ENCODE results near the gene DHX35. TPM values are rescaled to one million over a fixed set of nuclear protein-coding genes. Genes with fewer than 3 reads are reported as not detected.

Gene DHX35
- total and polyA plus RNA-seq, 4 donors = 4.8 to 15.5 (median 11.3) TPM

DNA sequence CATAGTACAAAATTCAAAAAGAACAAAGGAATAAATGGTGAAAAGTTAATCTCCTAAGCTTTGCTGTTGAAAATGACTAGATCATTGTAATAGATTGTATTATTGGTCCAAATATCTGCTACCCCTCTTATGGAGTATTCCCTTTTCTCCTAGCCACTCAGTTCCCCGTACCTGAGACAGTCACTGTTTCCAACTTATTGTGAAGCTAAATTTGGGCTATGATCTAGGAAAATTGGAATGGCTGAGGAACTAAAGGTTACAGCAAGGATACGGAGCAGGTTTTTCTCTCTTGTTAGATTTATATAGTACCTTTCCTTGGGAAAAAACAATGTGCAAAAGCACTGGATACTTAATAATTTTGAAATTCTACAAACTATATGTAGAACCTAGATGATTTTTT lies 17.3 kb downstream of the DHX35 start:
- no peaks in the 10 kb centered on the region for H3K4me1 ChIP-seq (ENCODE audit: control insufficient read depth in 1 of 2, insufficient read depth in 2 of 2, low read length in 2 of 2)

DNA sequence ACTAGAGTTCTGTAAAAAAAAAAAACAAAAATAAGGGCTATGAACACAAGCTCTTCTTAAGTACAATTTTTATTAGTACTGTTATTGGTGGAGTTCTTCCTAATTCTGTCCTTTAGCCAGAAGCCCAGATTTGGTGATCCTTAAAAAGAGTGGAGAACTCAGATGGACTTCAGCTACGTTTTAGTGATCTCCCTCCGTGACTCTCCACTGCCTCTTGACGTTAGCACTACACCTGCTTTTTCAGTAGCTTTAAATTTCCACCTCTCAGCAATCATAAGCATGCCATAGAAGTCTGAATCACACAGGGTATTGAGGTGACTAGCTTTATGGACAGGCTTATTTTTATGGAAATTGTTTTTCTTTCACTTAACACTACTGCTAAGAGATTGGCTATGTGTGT lies 17.7 kb downstream of the DHX35 start:
- no peaks in the 10 kb centered on the region for H3K27me3 ChIP-seq (ENCODE audit: control insufficient read depth in 1 of 2, insufficient read depth in 2 of 2, low read length in 1 of 2)
- H3K4me3 ChIP-seq (ENCODE audit: low read length in 2 of 2) = no peak overlapping the region
- H3K4me1 ChIP-seq (ENCODE audit: control insufficient read depth in 1 of 2, insufficient read depth in 2 of 2, low read length in 2 of 2) = no peaks in the 10 kb centered on the region
- 85 to 86% methylated on average over 3 of the region's 3 CpGs for WGBS, 2 donors
- H3K9me3 ChIP-seq (ENCODE audit: control insufficient read depth, low read length) = no peaks in the 10 kb centered on the region
- no peak for ATAC-seq (ENCODE audit: low FRiP score)
- DNase-seq = no peak
- intact Hi-C loops (cut with DNase I) = loop anchor here in 1 of 2 donors (10.0 kb wide), 1 partner anchor 55 kb away; no protein-coding TSS in a partner anchor
- peak overlapping the region in 1 of 2 donors; percentile 63 for H3K27ac ChIP-seq (ENCODE audit: low read depth in 1 of 2, low read length in 2 of 2)
- H3K36me3 ChIP-seq (ENCODE audit: control insufficient read depth in 1 of 2, insufficient read depth in 2 of 2, low read length in 1 of 2) = no peaks in the 10 kb centered on the region

More for the DNA sequence above, 17.3 kb downstream of the DHX35 start:
- H3K4me3 ChIP-seq (ENCODE audit: low read length in 2 of 2) = no peak overlapping the region
- no peaks in the 10 kb centered on the region for H3K27me3 ChIP-seq (ENCODE audit: control insufficient read depth in 1 of 2, insufficient read depth in 2 of 2, low read length in 1 of 2)
- no peaks in the 10 kb centered on the region for H3K36me3 ChIP-seq (ENCODE audit: control insufficient read depth in 1 of 2, insufficient read depth in 2 of 2, low read length in 1 of 2)
- H3K27ac ChIP-seq (ENCODE audit: low read depth in 1 of 2, low read length in 2 of 2) = no peak overlapping the region
- DNase-seq = no peak
- intact Hi-C loops (cut with DNase I) = no loop called here
- H3K9me3 ChIP-seq (ENCODE audit: control insufficient read depth, low read length) = no peaks in the 10 kb centered on the region
- no peak for ATAC-seq (ENCODE audit: low FRiP score)
- 44 to 63% methylated on average over 2 of the region's 2 CpGs for WGBS, 2 donors

DNA sequence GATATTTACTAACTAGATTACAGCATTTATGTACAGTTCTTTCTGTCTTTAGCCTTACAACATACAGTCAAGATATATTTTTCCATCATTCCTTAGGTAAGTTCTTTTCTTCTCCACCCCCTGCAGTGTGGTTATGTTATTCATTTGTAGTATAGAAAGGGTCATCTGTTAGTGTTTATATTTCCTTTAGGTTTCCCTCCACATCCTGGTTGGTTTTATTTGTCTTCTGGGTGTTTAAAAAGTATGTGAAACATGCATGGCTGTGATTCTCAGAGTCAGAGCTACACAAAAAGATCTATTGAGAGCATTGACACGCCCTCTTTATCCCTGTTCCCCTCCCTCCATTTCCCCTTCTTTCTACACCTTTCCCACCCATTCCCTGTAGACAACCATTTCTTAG lies 20.1 kb downstream of the DHX35 start:
- DNase-seq = no peak
- WGBS, 2 donors = 95 to 100% methylated on average over 1 of the region's 1 CpG
- no peaks in the 10 kb centered on the region for H3K9me3 ChIP-seq (ENCODE audit: control insufficient read depth, low read length)
- no peak overlapping the region for H3K27ac ChIP-seq (ENCODE audit: low read depth in 1 of 2, low read length in 2 of 2)
- H3K4me1 ChIP-seq (ENCODE audit: control insufficient read depth in 1 of 2, insufficient read depth in 2 of 2, low read length in 2 of 2) = peaks cover 3 to 4% of the 10 kb centered on the region in 2 donors
- no peak for ATAC-seq (ENCODE audit: low FRiP score)
- no peak overlapping the region for H3K4me3 ChIP-seq (ENCODE audit: low read length in 2 of 2)
- intact Hi-C loops (cut with DNase I) = loop anchor here in 1 of 2 donors (10.0 kb wide), 1 partner anchor 53 kb away; no protein-coding TSS in a partner anchor
- peaks cover 0 to 1% of the 10 kb centered on the region in 2 donors for H3K36me3 ChIP-seq (ENCODE audit: control insufficient read depth in 1 of 2, insufficient read depth in 2 of 2, low read length in 1 of 2)
- H3K27me3 ChIP-seq (ENCODE audit: control insufficient read depth in 1 of 2, insufficient read depth in 2 of 2, low read length in 1 of 2) = no peaks in the 10 kb centered on the region

GRCh38 chr20:38985060-38985459 lies 22.9 kb downstream of the DHX35 start:
- intact Hi-C loops (cut with DNase I) = loop anchor here in 1 of 2 donors (10.0 kb wide), 1 partner anchor 50 kb away; no protein-coding TSS in a partner anchor
- H3K27ac ChIP-seq (ENCODE audit: low read depth in 1 of 2, low read length in 2 of 2) = peak overlapping the region in 1 of 2 donors; percentile 40
- peaks cover 3 to 4% of the 10 kb centered on the region in 2 donors for H3K4me1 ChIP-seq (ENCODE audit: control insufficient read depth in 1 of 2, insufficient read depth in 2 of 2, low read length in 2 of 2)
- ATAC-seq (ENCODE audit: low FRiP score) (no peak), DNase-seq (no peak)
- no peak overlapping the region for H3K4me3 ChIP-seq (ENCODE audit: low read length in 2 of 2)
- peaks cover 0 to 1% of the 10 kb centered on the region in 2 donors for H3K36me3 ChIP-seq (ENCODE audit: control insufficient read depth in 1 of 2, insufficient read depth in 2 of 2, low read length in 1 of 2)
- no peaks in the 10 kb centered on the region for H3K9me3 ChIP-seq (ENCODE audit: control insufficient read depth, low read length)
- 75 to 77% methylated on average over 4 of the region's 4 CpGs for WGBS, 2 donors
- no peaks in the 10 kb centered on the region for H3K27me3 ChIP-seq (ENCODE audit: control insufficient read depth in 1 of 2, insufficient read depth in 2 of 2, low read length in 1 of 2)

GRCh38 chr20:38985603-38986170 lies 23.5 kb downstream of the DHX35 start:
- H3K4me1 ChIP-seq (ENCODE audit: control insufficient read depth in 1 of 2, insufficient read depth in 2 of 2, low read length in 2 of 2) = peaks cover 3 to 4% of the 10 kb centered on the region in 2 donors
- peak; percentile 71 for ATAC-seq (ENCODE audit: low FRiP score)
- H3K27ac ChIP-seq (ENCODE audit: low read depth in 1 of 2, low read length in 2 of 2) = no peak overlapping the region
- H3K27me3 ChIP-seq (ENCODE audit: control insufficient read depth in 1 of 2, insufficient read depth in 2 of 2, low read length in 1 of 2) = no peaks in the 10 kb centered on the region
- H3K4me3 ChIP-seq (ENCODE audit: low read length in 2 of 2) = no peak overlapping the region
- 35 to 38% methylated on average over 1 of the region's 1 CpG for WGBS, 2 donors
- H3K9me3 ChIP-seq (ENCODE audit: control insufficient read depth, low read length) = no peaks in the 10 kb centered on the region
- H3K36me3 ChIP-seq (ENCODE audit: control insufficient read depth in 1 of 2, insufficient read depth in 2 of 2, low read length in 1 of 2) = peaks cover 0 to 1% of the 10 kb centered on the region in 2 donors
- intact Hi-C loops (cut with DNase I) = loop anchor here in 1 of 2 donors (10.0 kb wide), 1 partner anchor 49 kb away; no protein-coding TSS in a partner anchor
- DNase-seq = no peak

- H3K4me1 ChIP-seq (ENCODE audit: control insufficient read depth in 1 of 2, insufficient read depth in 2 of 2, low read length in 2 of 2) = peaks cover 3 to 4% of the 10 kb centered on the region in 2 donors
- peaks cover 0 to 1% of the 10 kb centered on the region in 2 donors for H3K36me3 ChIP-seq (ENCODE audit: control insufficient read depth in 1 of 2, insufficient read depth in 2 of 2, low read length in 1 of 2)
- ATAC-seq (ENCODE audit: low FRiP score) (no peak), DNase-seq (no peak)
- WGBS, 2 donors = 75 to 90% methylated on average over 2 of the region's 2 CpGs
- no peaks in the 10 kb centered on the region for H3K9me3 ChIP-seq (ENCODE audit: control insufficient read depth, low read length)
- H3K27ac ChIP-seq (ENCODE audit: low read depth in 1 of 2, low read length in 2 of 2) = peak overlapping the region in 1 of 2 donors; percentile 74
- no peaks in the 10 kb centered on the region for H3K27me3 ChIP-seq (ENCODE audit: control insufficient read depth in 1 of 2, insufficient read depth in 2 of 2, low read length in 1 of 2)
- H3K4me3 ChIP-seq (ENCODE audit: low read length in 2 of 2) = no peak overlapping the region
- intact Hi-C loops (cut with DNase I) = loop anchor here in 1 of 2 donors (10.0 kb wide), 1 partner anchor 48 kb away; no protein-coding TSS in a partner anchor
These were observed 24.5 kb downstream of the DHX35 start for GRCh38 chr20:38986663-38987062.

- Histone ChIP-seq H3K9me3 (ENCODE audit: control insufficient read depth, low read length) (no peaks in the 10 kb centered on the region), H3K4me1 (ENCODE audit: control insufficient read depth in 1 of 2, insufficient read depth in 2 of 2, low read length in 2 of 2) (peaks cover 3 to 4% of the 10 kb centered on the region in 2 donors), H3K4me3 (ENCODE audit: low read length in 2 of 2) (no peak overlapping the region), H3K36me3 (ENCODE audit: control insufficient read depth in 1 of 2, insufficient read depth in 2 of 2, low read length in 1 of 2) (peaks cover 0 to 1% of the 10 kb centered on the region in 2 donors), H3K27ac (ENCODE audit: low read depth in 1 of 2, low read length in 2 of 2) (no peak overlapping the region), H3K27me3 (ENCODE audit: control insufficient read depth in 1 of 2, insufficient read depth in 2 of 2, low read length in 1 of 2) (no peaks in the 10 kb centered on the region)
- DNase-seq (no peak), ATAC-seq (ENCODE audit: low FRiP score) (no peak)
- WGBS, 2 donors = 90 to 92% methylated on average over 4 of the region's 4 CpGs
- intact Hi-C loops (cut with DNase I) = loop anchor here in 1 of 2 donors (10.0 kb wide), 1 partner anchor 47 kb away; no protein-coding TSS in a partner anchor
These were observed 25.6 kb downstream of the DHX35 start for GRCh38 chr20:38987777-38988176.

GRCh38 chr20:38990728-38991127 lies 28.6 kb downstream of the DHX35 start:
- peaks cover 3 to 4% of the 10 kb centered on the region in 2 donors for H3K36me3 ChIP-seq (ENCODE audit: control insufficient read depth in 1 of 2, insufficient read depth in 2 of 2, low read length in 1 of 2)
- H3K4me1 ChIP-seq (ENCODE audit: control insufficient read depth in 1 of 2, insufficient read depth in 2 of 2, low read length in 2 of 2) = peaks cover 3% of the 10 kb centered on the region in 2 donors
- intact Hi-C loops (cut with DNase I) = no loop called here
- no peak overlapping the region for H3K4me3 ChIP-seq (ENCODE audit: low read length in 2 of 2)
- ATAC-seq (ENCODE audit: low FRiP score) = no peak
- 94 to 98% methylated on average over 1 of the region's 1 CpG for WGBS, 2 donors
- H3K9me3 ChIP-seq (ENCODE audit: control insufficient read depth, low read length) = no peaks in the 10 kb centered on the region
- DNase-seq = no peak
- H3K27me3 ChIP-seq (ENCODE audit: control insufficient read depth in 1 of 2, insufficient read depth in 2 of 2, low read length in 1 of 2) = no peaks in the 10 kb centered on the region
- H3K27ac ChIP-seq (ENCODE audit: low read depth in 1 of 2, low read length in 2 of 2) = no peak overlapping the region

All from aorta (tissue), 5 donors.